HG02943 (cell line): ENCODE data around the gene QKI.
"Not testable (repeated sequence)": the region's sequence is repeated elsewhere in the genome, so short reads cannot be mapped to it uniquely, and the experiment has no call there.

ENCODE experiments used
- ATAC-seq: cut with Tn5 transposase; IDR thresholded peaks from one replicate; pipeline ENCODE4 v1.9.1; 2021; ENCODE audit warnings: mild to moderate bottlenecking, low read depth, moderate library complexity; ENCODE audit not compliant: unreplicated experiment

Gene QKI

DNA sequence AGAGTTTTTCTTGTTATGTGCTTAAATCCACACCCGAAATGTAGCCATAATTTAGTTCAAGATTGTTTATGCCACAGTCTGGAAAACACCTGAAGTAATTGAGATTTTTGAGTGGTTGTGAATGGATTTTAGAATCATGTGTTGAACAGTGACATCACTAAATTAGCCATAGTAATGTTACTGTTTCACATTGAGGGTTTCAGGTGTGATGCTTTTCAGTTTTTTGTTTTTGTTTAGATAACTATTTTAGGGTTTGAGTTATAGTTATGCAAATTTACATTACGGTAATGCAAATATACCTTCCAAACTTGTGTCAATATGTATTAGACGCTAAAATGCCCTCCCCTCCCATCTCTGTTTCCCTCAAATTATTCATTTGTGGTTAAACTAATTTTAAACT lies 22.9 kb downstream of the QKI start:
- ATAC-seq = no peak

DNA sequence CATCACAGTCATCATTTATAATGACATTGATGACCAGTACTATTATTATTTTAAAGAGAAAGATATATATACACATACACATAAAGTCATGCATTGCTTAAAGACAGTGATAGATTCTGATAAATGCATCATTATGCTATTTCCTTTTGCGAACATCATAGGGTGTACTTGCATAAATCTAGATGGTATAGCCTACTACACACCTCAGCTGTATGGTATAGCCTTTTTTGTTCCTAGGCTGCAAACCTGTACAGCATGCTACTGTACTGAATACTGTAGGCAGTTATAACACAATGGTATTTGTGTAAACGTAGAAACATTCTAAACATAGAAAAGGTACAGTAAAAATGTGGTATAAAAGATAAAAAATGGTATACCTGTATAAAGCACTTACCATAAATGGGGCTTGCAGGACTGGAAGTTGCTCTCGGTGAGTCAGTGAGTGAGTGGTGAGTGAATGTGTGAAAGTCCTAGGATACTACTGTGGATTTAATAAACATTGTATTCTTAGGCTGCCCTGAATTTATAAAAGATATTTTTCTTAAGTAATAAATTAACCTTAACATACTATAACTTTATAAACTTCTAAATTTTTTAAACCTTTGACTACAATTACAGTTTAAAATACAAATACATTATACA lies 23.9 kb downstream of the QKI start:
- ATAC-seq = no peak

DNA sequence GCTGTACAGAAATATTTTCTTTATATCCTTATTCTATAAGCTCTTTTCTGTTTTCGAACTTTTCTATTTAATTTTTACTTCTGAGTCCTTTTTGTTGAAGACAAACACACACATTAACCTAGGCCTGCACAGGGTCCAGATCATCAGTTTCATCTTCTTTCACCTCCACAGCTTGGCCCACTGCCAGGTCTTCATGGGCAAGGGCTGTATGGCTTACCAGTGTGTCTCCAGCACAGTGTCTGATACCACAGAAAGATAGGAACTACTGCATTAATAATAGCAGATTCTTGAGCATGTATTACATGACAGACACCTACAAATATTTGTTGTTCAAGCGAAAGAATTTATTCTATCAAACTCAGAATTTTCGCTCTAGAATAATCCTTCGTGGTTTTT lies 24.4 kb downstream of the QKI start:
- no peak for ATAC-seq

DNA sequence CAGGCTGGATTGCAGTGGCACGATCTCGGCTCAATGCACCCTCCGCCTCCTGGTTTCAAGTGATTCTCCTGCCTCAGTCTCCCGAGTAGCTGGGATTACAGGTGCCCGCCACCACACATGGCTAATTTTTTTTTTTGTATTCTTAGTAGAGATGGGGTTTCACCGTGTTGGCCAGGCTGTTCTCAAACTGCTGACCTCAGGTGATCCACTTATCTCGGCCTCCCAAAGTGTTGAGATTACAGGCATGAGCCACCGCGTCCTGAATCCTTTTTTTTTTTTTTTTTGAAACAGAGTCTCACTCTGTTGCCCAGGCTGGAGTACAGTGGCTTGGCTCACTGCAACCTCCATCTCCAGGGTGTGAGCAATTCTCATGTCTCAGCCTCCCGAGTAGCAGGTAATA lies 24.9 kb downstream of the QKI start:
- ATAC-seq = not testable (repeated sequence)

DNA sequence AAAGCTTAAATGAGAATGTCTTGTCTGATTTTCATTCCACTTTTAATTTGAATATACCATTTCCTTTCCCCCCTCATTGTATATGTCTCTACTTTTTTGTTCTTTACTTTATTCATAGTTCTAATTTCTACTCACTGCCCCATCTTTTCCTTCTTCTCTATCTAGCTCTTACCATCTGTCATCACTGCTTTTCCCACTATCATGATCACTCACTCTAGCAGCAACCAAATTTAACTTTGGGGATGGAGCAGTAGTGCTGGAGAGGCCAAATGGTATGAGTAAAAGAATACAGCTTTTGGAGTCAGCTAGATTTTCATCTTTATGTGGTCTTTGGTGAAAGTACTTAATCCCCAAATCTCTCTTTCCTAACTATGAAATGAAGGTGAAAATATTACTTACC lies 25.5 kb downstream of the QKI start:
- ATAC-seq = no peak

DNA sequence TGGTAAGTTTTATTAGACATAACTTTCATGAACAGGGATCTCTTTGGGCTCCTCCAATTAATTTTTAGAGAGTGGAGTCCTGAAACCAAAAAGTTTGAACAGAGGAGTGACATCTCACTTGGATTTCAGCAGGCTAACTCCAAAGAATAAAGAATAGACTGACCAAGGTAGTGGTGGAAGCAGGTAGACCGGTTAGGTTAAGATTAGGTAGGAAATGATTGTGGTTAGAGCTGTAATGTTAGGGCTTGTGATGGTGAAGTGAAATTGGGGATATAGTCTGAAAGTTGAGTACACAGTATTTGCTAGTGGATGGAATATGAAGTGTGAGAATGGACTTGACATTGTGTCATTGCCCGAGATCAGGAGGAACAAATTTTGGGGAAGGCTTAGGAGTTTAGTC lies 27.8 kb downstream of the QKI start:
- ATAC-seq = no peak

DNA sequence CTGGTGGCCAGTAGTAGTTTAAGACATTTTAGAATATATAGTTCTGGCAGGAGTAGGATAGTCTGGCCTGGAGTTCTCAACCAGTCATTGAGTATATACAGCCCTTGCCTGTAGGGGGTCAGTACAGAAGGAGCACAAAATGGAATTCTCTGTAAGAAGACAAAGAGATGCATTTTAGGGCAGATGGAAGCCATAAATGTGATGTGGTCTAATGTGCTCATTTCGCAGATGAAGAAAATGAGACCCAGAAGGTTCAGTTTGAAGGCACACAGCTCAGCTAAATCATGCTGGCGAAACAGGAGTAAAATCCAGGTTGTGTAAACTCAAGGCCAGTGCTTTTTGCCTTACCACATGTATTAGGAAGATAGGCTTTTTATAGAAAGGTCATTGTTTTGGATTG lies 29.6 kb downstream of the QKI start:
- ATAC-seq = no peak

DNA sequence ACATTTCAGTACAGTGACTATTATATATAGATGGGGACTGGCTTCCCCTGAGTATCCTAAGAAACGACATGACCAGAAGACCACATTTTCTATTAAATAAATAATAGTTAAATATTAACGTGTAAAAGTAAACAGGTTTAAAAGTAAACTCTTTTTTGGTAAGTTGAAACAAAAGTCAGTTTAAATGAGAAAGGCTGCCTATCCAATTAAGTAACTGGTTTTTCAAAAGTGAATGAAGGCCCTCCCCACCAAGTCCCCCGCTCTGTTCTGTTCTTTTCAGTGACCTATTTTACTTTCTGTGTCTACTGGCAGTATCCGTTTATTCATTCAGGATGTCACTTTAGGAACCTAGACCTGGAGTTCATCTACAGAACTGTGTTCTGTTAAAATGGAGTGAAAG lies 32.0 kb downstream of the QKI start:
- ATAC-seq = no peak

DNA sequence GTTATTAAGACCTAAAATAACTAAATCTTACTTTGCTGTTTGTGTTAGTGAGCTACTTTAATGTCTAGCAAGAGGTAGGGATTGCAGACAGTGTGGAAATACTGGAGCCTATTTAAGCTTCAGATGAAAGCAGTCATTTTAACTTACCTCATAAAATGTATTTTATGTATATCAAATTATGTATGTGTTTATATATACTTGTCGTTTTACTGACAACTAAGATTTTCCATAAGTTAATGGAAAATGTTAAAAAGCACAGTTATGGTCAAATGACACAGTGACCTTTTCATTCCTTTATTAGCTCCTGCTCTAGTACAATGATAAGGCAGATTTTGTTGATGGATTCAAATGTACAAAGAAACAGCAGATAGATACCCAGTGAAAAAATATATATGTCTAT lies 34.6 kb downstream of the QKI start:
- no peak for ATAC-seq

DNA sequence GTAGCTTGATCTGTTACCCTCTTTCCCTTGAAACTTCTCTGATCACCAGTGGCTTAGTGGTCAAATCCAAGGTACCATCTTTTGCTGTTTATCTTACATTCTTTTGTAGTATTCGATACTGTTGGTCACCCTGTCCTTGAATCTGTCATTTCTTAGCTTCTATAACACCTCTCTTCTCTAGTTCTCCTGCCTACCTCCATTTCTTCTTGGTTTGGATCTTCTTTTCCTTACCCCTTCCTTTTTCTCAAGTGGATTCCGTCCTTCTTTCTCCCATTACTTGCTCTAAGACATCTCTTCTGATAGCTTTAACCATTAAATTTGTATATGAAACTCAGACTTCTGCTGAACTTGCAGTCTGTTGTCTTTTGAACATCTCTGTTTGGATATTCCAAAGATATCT lies 39.9 kb downstream of the QKI start:
- ATAC-seq = no peak

DNA sequence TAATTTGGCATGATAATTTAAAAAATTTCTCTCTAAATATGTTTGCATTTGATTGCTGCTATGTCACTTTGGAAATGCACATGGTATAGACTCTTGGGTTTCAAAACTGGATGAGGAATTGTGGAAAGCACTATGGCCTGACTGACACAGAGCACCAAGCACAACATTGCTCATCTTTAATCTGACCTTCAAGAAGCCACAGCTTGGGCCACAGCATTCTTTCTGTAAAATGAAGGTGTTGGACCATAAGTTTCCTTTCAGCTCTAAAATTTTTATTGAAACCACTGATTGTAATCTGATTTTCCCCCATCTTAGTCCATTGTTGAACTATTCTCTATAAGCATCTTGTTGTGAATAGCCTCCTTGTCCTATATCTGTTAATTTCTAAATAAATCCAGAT lies 41.0 kb downstream of the QKI start:
- no peak for ATAC-seq

DNA sequence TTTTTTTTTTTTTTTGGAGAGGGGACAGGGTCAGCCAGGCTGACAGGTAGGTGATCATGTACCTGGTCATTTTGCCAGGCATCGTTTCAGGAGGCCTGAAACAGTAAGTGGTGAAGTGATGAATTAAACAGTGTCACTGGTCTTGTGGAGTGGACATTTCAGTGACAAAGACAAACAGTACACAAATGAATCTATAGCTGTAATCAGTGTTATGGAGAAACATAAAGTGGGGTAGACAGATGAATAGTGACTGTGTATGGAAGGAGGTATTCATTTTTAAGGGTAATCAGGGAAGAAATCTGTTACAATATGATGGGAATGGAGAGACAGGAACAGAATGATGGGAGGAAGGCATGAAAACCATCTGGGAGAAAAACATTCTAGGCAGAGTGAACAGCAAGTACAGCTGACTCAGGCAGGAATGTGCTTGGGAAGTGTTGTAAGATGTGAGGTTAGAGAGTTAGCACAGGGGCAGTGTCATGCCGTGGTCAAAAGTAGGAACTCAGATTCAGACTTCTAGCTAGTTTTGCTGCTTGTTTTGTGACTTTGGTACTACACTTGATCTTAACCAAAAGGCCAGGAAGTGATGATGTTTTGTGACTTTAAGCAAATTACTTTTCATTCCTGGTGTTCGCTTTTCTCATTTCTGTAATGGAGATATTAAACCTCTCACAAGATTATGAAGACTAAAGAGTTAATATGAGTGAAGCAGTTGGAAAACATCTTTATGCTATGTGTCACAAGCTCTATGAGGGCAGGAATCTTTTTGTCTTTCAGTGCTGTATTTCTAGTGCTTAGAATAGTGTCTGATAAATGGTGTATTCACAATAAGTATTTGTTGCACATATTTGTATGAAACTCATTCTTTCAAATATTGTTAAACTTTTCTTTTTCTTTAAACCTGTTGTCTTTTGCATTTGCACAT lies 43.4 kb downstream of the QKI start:
- no peak for ATAC-seq

DNA sequence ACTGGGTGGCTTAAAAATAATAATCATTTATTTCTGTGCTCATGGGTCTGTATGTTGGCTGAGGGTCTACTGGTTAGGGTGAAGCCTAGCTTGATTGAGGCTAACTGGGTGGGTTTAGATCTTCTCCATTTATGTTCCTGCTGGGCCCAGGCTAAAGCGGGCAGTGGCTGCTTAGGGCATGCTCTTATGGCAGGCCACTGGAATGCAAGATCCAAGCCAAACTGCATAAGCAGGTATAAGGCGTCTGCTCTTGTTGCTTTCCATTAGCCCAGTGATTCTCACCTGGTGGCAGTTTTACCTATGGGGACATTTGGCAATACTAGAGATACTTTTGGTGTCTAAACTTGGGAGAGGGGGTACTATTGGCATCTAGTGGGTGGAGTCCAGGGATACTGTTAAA lies 44.5 kb downstream of the QKI start:
- no peak for ATAC-seq

DNA sequence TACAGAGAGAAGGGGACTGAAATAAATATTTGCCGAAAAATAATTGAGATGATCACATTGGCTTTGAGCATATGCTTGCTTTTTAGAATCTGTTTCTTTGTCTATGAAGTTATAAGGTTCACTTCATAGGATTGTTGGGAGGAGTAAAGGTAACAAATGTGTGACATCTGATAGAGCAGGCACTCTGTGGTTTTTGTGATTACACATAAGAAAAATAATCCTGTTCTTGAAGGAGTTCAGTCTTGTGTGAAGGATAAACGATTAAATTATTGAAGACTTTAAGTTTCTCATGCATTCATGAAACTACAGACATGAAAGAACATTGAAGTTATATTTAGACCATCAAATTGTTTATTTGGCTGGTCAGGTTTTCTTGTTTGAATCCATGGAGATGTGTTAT lies 45.0 kb downstream of the QKI start:
- no peak for ATAC-seq

DNA sequence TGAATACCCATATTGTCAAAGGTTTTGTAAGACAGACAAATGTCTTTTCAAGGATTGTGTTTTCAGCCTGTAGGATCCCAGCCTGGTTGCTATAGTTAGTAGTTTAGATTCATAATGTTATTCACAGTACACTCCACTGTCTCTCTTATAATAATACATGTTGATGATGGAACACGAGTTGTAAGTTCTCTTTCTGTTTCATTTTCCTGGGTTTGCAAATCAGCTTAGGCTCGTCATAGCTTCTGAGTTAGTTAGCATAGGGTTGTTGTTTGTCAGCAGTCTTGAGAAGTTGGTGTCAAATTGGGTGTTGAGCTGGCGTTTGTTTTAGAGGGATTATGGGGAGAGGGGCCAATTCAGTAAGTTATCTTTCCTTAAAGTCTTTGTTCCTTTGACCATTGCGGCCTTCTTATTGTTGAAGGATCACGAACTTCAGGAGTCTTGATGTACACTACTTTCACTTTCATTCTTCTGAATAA lies 45.8 kb downstream of the QKI start:
- peak; percentile 75 for ATAC-seq

DNA sequence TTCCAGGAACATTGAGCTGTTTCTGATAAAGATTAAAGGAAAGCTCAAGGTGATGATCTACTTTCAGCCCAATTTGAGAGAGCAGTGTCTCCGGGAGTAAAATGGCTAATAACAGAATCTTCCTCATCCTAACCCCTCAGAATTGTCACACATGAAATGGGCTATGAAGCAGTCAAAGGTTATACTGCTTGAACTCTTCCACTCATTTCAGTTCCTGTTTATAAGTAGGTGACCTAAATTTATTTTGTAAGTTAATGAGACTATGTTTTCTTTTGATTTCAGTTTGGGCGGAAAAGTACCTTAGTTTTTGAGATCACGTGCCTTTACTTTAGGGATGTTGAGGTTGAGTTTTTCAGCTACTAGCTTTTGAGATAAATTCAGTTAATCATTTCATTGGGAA lies 47.2 kb downstream of the QKI start:
- ATAC-seq = no peak

DNA sequence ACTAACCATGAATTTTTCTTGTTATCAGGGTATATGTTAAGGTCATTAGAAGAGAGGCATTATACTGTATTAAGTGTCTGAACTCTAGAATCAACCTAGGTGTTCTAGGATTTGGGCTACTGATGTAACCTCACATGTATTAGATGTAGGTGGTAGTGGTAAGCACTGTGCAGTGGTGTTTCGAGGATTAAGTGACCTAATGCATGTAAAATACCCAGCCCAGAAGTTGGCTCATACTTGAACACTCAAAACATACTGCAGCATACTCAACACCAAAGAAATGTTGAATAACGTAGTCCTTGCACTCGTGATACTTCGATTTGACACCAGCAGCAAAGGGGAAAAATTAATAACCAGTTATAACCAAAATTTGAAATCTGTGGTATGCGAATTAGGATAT lies 48.7 kb downstream of the QKI start:
- no peak for ATAC-seq

DNA sequence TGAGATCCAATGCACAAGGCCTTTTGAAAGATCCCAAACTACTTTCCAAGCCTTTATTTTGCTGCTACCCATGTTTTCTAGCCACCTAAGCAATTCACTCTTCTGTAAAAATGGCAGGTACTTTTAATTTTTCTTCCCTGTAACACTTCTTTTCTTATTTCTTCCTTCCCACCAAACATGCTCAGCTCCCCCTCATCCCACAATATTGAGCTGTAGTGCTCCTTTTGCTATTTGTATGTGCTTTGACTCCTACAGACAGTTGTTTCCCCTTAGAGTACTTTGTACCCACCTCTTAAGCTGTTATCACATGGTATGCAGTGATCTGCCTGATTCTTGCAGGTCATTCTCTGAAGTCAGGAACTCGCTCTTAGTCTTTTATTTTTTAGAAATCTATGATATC lies 49.3 kb downstream of the QKI start:
- ATAC-seq = no peak

DNA sequence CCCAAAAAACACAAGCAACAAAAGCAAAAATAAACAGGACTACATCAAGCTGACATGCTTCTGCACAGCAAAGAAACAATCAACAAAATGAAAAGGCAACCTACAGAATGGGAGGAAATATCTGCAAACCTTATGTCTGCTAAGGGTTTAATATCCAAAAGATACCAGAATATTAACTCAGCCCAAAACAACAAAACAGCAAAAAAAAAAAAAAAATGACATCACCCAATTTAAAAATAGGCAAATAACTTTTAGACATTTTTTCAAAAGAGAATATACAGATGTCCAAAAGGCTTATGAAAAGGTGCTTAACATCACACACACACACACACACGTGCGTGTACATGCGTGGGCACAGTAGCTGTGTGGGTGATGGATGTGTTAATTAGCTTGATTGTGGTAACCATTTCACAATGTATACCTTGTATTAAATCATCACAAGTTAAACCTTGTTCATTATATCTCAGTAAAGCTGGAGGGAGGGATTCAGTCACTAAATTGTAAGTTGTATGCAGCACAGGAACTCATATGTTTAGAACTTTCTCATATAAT lies 52.4 kb downstream of the QKI start:
- no peak for ATAC-seq

DNA sequence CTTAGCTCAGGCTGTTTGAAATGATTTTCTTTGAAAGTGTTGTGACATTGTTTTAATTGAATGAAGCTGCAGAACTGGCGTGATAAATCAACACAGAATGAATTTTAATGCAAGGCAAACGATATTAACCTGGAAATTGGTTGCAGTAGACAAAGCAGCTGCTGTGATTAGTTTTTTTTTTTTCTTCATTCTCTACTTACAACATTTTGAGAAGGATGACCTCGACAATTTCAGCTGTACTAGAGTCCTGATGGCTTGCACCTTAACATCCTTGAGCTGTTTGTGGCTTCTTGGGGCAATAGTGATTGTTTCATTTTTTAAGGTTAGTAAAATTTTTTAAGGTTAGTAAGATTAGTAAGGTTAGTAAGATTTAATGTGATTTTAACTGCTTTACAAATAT lies 54.2 kb downstream of the QKI start:
- no peak for ATAC-seq

DNA sequence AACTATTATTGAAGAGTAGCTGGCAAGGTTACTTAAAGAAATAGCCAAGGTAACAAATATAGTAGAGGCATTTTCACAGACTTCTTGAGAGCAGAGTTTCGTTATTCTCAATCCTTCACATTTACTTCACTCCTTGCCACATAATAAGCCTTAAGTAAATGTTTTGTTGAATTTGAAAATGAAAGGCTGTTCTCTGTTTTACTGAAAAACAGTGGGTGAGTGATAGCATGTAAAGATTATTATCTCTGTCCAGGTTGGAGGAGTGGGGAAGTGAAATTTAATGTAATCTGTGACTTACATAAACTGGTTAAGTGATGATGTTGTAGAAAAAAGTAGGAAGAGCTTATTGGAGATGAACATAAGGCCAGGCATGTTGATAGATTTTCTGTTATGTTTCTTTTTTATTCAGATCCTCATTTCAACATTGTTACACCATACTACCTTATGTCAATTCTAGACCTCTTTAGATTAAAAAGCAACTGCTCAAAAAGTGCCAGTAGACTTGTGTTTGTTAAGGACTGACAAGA lies 55.0 kb downstream of the QKI start:
- no peak for ATAC-seq

DNA sequence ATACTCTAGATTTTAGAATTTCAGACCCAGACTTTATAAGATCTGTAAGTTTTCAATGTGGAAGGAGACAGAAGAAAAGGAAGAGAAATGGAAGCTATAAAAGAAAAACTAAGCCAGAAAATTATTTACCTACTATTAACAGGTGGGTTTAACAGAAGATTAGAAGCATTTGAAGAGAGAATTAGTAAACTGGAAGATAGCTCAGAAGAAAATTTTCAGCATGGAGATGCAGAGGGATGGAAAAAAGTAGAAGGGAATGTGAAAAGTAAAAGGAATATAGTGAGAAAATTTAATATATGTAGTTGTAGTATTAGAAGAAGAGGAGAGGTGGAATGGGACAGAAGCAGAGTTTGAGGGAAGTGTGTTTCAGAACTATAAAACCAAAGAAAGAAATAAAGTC lies 56.1 kb downstream of the QKI start:
- ATAC-seq = no peak
